ACC112 (cell line): Measurements from ENCODE around the gene PIM1.

Experiments
- H2AFZ ChIP-seq: fragments of 200-600 bp; sonication (generic); one replicate; pipeline ENCODE4 v1.6.0; 2017; ENCODE audit warnings: antibody characterized with exemption, low read length; ENCODE audit not compliant: unreplicated experiment
- H3K27ac ChIP-seq: fragments of 200-600 bp; sonication (generic); 2 replicates; pipeline ENCODE4 v1.5.1; 2014; ENCODE audit warnings: low read depth, mild to moderate bottlenecking, antibody characterized with exemption, low read length, moderate library complexity
- H3K27me3 ChIP-seq: fragments of 200-600 bp; sonication (generic); 2 replicates; pipeline ENCODE4 v1.6.1; 2014; ENCODE audit warnings: mild to moderate bottlenecking, antibody characterized with exemption, low read length, moderate library complexity, mixed read lengths; ENCODE audit not compliant: insufficient read depth
- H3K36me3 ChIP-seq: fragments of 200-600 bp; sonication (generic); 2 replicates; pipeline ENCODE4 v1.6.1; 2016; ENCODE audit warnings: mild to moderate bottlenecking, antibody characterized with exemption, low read length, moderate library complexity, mixed read lengths; ENCODE audit not compliant: insufficient read depth
- H3K4me1 ChIP-seq: fragments of 200-600 bp; sonication (generic); one replicate; pipeline ENCODE4 v1.6.1; 2016; ENCODE audit warnings: low read length, mixed read lengths; ENCODE audit not compliant: insufficient read depth, unreplicated experiment, control insufficient read depth
- H3K4me3 ChIP-seq: fragments of 200-600 bp; sonication (generic); 2 replicates; pipeline ENCODE4 v1.5.1; 2014; ENCODE audit warnings: mild to moderate bottlenecking, low read depth, low read length
- H3K79me2 ChIP-seq: fragments of 200-600 bp; sonication (generic); one replicate; pipeline ENCODE4 v1.6.0; 2016; ENCODE audit warnings: low read length; ENCODE audit not compliant: control insufficient read depth, unreplicated experiment, insufficient read depth

PIM1 gene

DNA sequence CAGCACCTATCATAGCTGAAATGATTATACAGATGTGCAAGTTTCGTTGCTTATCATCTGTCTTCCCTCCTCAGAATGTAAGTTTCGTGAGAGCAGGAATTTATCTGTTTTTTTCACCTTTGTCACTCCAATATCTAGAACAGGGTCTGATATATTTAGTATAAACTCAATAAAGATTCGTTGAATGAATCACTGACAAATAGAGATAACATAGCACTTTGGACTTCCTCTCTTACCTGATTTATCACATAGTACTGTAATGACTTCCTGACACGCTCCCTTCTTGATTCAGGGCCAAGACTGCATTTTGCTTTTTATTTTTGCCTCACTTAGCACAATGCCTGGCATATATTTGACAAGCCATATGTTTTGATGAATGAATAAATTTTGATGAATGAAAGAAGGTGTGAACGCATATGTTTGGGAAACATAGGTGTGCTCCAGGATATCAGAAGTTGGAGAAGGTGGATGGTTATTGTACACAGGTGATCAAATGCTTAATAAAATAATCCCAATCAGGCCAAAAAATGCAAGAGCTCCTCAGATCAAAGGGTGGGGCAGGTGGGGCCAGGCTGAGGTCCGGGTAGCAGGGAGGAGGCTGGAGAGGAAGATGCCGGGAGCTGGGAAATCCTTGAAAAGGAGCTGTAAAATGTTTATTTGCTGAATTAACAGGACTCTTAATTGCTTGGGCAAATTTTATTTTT lies 33.0 kb downstream of the PIM1 start:
- Histone ChIP-seq H3K27me3 (no peaks in the 10 kb centered on the region), H3K79me2 (no peaks in the 10 kb centered on the region), H3K27ac (no peak overlapping the region), H3K4me3 (no peak overlapping the region), H3K4me1 (no peaks in the 10 kb centered on the region), H2AFZ (no peak overlapping the region), H3K36me3 (no peaks in the 10 kb centered on the region)

DNA sequence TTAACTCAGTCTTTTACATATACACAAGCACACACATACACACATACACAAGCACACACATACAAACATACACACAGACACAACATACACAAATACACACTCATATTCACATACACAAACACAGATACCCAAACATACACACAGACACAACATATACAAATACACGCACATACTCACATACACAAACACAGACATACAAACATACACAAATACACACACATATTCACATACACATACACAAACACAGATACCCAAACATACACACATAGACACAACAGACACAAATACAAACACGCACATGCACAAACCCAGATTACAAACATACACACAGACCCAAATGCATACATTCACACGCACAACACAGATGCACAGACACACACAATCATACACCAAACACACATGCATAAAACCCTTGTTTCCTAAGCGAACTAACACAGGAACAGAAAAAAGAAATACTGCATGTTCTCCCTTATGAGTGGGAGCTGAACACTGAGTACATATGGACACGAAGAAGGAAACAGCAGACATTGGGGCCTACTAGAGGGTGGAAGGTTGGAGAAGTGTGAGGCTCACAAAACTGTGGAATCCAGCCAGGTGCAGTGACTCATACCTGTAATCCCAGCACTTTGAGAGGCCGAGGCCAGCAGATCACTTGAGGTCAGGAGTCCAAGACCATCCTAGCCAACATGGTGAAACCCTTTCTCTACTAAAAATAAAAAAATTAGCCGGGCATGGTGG lies 34.2 kb downstream of the PIM1 start:
- H3K27ac ChIP-seq = no peak overlapping the region

DNA sequence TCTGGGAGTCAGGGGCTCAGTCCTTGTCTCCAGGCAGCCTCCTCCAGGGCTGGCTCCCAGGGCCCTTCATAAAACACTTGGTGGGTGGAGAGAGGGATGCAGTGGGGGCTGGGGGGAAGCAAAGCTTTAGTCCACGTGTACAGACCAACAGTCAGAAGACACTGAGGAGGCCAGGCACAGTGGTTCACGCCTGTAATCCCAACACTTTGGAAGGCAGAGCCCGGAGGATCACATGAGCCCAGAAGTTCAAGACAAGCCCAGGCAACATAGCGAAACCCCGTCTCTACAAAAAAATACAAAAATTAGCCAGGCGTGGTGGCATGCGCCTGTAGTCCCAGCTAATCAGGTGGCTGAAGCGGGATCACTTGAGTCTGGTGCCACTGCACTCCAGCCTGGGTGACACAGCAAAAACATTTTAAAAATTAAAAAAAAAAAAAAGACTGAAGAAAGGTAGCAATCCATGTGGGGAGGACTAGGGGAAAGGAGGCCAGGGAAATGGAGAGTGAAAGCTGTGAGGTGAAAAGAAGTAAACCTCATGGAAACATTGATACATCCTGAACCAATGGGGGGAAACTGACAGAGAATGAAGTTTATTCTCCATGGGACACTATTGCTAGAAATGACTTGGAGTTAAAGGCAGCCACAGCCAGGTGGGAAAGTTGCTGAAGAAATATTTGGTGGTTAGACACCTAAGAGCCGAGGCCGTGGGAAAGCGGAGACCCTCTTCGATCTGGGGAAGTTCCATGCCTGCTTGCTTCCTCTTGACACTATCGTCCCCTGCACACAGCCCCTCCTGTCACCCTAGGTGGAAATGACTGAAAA lies 35.4 kb downstream of the PIM1 start:
- Histone ChIP-seq H3K4me1 (no peaks in the 10 kb centered on the region), H2AFZ (no peak overlapping the region), H3K4me3 (no peak overlapping the region), H3K79me2 (no peaks in the 10 kb centered on the region), H3K27me3 (no peaks in the 10 kb centered on the region), H3K36me3 (no peaks in the 10 kb centered on the region), H3K27ac (no peak overlapping the region)

More for the DNA sequence above, 34.2 kb downstream of the PIM1 start:
- Histone ChIP-seq H3K4me3 (no peak overlapping the region), H3K79me2 (no peaks in the 10 kb centered on the region), H3K36me3 (no peaks in the 10 kb centered on the region), H3K27me3 (no peaks in the 10 kb centered on the region), H2AFZ (no peak overlapping the region), H3K4me1 (no peaks in the 10 kb centered on the region)

DNA sequence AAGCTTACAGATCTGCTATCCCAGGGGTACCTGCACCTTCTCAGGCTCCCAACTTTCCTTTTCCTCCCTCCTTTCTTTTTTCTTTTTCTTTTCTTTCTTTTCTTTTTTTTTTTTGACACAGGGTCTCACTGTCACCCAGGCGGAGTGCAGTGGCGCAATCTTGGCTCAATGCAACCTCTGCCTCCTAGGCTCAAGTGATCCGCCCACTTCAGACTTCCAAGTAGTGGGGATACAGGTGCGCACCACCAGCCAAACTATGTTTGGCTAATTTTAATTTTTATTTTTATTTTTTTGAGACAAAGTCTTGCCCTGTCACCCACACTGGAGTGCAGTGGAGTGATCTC lies 36.0 kb downstream of the PIM1 start:
- no peaks in the 10 kb centered on the region for H3K4me1 ChIP-seq
- H3K4me3 ChIP-seq = no peak overlapping the region
- no peak overlapping the region for H3K27ac ChIP-seq
- no peaks in the 10 kb centered on the region for H3K36me3 ChIP-seq
- H3K27me3 ChIP-seq = no peaks in the 10 kb centered on the region
- H2AFZ ChIP-seq = no peak overlapping the region
- H3K79me2 ChIP-seq = no peaks in the 10 kb centered on the region

DNA sequence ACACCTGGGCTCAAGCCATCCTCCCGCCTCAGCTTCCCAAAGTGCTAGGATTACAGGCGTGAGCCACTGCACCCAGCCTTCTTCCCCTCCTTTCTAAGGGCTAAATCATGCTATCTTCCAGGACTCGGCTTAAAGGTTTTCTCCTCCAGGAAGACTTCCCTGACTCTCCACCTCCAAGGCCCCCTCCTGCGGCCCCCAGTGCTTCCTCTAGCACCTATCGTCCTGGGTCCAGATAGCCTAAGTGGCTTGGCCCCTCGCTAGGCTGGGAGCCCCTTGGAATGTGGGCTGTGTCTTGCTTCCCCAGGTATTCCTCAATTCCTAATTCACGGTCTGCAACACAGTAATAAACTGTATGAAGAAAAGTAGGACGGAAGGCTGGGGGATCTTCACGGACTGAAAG lies 36.7 kb downstream of the PIM1 start:
- Histone ChIP-seq H2AFZ (no peak overlapping the region), H3K79me2 (no peaks in the 10 kb centered on the region), H3K27me3 (no peaks in the 10 kb centered on the region), H3K27ac (no peak overlapping the region), H3K4me1 (no peaks in the 10 kb centered on the region), H3K4me3 (no peak overlapping the region), H3K36me3 (no peaks in the 10 kb centered on the region)

DNA sequence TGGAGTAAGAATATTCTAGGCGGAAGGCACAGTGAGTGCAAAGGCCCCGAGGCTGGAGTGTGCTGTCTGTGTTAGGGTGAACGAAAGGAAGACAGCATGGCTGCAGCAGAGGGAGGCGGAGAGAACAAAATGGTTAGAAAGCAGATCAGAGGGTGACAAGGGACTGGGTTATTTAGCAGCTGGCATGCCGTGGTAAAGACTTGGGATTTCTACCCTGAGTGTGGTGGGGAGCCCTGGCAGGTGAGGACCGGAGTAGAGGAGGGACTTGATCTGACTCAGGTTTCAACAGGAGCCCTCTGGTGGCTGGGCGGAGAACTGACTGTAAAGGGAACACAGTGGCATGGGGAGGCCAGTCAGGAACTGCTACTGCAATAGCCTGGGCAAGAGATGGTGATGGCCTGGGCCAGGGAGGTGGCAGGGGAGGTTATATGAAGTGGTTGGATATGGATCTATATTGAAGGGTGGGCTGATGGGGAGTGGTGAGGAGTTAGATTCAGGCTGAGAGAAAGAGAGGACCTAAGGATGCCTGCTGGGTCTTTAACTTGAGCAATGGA lies 38.0 kb downstream of the PIM1 start:
- Histone ChIP-seq H3K79me2 (no peaks in the 10 kb centered on the region), H3K27me3 (no peaks in the 10 kb centered on the region), H3K4me1 (no peaks in the 10 kb centered on the region), H3K27ac (no peak overlapping the region), H2AFZ (no peak overlapping the region), H3K36me3 (no peaks in the 10 kb centered on the region), H3K4me3 (no peak overlapping the region)

DNA sequence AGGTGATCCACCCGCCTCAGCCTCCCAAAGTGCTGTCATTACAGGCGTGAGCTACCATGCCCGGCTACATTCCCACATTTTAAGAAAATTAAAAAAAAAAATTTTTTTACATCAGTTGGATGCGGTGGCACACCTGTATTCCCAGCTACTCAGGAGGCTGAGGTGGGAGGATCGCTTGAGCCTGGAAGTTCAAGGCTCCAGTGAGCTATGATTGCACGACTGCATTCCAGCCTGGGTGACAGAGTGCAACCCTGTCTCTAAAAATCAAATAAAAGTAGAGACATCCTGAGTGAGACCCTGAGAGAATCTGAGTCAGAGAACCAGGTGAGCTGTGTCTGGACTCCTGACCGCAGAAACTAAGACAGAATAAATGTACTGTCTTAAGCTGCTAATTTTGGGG lies 38.8 kb downstream of the PIM1 start:
- Histone ChIP-seq H3K27ac (no peak overlapping the region), H3K4me1 (no peaks in the 10 kb centered on the region), H3K4me3 (no peak overlapping the region)

DNA sequence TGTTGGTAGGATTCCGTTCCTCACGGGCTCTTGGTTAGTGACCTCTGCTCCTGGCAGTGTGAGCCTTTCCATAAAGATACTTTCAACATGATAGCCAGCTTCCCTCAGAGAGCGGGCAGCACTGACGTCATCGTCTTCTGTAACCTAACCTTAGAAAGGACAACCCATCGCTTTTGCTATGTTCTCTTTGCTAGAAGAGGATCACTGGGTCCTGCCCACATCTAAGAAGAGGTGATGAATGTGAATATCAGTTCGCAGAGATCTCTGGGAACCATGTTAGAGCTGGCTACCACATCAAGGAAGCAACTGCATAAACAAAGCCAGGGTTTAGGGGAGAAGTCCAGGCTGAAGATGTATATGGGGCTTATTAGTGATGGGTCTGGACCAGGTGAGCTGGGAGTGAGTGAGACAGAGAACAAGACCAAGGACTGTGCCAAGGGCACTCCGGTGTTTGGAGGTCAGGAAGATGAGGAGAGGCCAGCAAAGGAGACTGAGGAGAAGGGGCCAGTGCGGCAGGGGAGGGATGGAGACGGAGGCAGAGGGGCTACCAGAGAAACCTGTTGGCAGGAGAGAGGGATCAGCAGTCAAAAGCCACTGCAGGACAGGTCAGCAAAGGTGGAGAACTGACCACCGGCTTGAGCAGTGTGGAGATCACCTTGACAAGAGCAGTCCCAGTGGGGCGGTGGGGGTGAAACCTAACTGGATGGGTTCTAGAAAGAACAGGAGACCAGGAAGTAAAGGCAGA lies 39.7 kb downstream of the PIM1 start:
- H3K27me3 ChIP-seq = no peaks in the 10 kb centered on the region
- no peaks in the 10 kb centered on the region for H3K36me3 ChIP-seq
- no peak overlapping the region for H3K27ac ChIP-seq
- no peaks in the 10 kb centered on the region for H3K4me1 ChIP-seq
- H2AFZ ChIP-seq = no peak overlapping the region
- no peaks in the 10 kb centered on the region for H3K79me2 ChIP-seq
- no peak overlapping the region for H3K4me3 ChIP-seq

More for the DNA sequence above, 38.8 kb downstream of the PIM1 start:
- H3K79me2 ChIP-seq = no peaks in the 10 kb centered on the region
- no peaks in the 10 kb centered on the region for H3K27me3 ChIP-seq
- no peak overlapping the region for H2AFZ ChIP-seq
- no peaks in the 10 kb centered on the region for H3K36me3 ChIP-seq

DNA sequence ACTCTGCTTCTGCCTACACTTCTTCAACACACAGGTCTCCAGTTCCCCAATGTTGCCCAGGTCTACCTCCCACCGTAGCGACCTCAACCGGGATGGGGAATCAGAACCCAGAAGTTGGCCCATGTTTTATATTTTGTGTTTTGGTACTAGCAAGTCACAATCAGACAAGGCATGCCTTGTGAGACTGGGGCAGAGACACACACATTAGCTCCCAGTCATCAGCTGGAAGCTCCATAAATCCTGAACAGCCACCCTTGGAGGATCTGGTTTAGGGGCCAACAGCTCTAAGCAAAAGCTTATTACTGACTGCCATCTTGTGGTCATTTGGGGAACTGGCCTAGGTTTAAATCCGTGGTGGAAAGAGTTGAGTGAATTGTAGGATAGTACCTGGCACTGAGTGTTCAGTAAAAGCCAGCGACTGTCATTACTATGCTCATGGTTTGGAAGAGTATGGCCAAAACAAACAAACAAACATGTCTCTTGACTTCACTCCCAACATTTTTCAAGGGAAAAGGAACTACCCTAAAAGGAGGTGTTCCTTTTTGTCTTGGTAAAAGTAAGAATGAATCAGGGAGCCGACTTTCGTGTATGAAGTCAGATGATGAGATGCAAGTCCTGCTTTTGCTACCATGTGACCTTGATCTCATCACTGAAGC lies 40.5 kb downstream of the PIM1 start:
- Histone ChIP-seq H3K79me2 (no peaks in the 10 kb centered on the region), H3K36me3 (no peaks in the 10 kb centered on the region), H3K4me3 (no peak overlapping the region), H3K27ac (no peak overlapping the region), H3K4me1 (no peaks in the 10 kb centered on the region), H2AFZ (peak overlapping the region; percentile 29), H3K27me3 (no peaks in the 10 kb centered on the region)

DNA sequence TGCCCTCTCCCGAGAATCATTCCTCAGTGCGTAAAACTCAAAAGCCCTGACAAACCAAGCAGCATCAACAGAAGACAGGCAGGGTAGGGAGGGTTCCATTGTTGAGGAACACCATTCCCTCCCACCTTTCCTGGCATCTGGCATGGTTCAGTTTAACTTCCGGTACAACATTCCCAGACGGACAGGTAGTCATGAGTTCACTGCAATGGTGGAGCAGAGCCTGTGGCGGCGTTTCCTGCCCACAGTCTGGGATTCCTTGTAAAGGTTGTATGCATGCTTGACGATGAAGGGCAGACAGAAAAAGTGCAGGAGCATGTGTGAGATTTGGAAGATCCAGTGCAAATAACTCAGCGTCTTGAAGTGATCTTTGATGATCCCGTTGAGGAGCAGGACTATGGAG lies 42.3 kb downstream of the PIM1 start:
- no peaks in the 10 kb centered on the region for H3K27me3 ChIP-seq
- H3K27ac ChIP-seq = no peak overlapping the region
- no peak overlapping the region for H2AFZ ChIP-seq
- no peaks in the 10 kb centered on the region for H3K4me1 ChIP-seq
- H3K36me3 ChIP-seq = no peaks in the 10 kb centered on the region
- H3K79me2 ChIP-seq = no peaks in the 10 kb centered on the region
- no peak overlapping the region for H3K4me3 ChIP-seq
